ENCODE data around the gene TNNT2.

DNA sequence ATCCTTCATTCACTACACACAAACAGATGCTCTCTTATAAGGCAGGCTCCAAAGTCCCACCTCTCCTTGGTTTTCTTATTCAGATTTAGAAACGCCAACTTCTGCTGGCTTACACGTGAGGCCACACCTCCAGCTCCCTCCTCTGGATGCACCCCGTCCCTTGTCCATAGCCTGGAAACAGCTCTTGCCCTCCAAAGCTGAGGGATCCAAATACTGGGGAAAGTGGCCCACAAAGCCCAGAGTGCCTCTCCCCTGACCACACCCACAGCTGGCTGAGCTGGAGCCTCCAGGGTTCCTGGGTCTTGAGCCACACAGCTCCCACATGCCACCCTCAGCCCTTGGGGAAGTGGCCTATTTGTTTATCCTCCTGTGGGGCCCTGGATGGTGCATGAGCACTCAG, 17.1 kb upstream of the TNNT2 start:
- TF ChIP-seq, protein P1, sequence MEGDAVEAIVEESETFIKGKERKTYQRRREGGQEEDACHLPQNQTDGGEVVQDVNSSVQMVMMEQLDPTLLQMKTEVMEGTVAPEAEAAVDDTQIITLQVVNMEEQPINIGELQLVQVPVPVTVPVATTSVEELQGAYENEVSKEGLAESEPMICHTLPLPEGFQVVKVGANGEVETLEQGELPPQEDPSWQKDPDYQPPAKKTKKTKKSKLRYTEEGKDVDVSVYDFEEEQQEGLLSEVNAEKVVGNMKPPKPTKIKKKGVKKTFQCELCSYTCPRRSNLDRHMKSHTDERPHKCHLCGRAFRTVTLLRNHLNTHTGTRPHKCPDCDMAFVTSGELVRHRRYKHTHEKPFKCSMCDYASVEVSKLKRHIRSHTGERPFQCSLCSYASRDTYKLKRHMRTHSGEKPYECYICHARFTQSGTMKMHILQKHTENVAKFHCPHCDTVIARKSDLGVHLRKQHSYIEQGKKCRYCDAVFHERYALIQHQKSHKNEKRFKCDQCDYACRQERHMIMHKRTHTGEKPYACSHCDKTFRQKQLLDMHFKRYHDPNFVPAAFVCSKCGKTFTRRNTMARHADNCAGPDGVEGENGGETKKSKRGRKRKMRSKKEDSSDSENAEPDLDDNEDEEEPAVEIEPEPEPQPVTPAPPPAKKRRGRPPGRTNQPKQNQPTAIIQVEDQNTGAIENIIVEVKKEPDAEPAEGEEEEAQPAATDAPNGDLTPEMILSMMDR (IDR thresholded peaks at IDR 0.05; ENCODE audit: low read depth, low read length, missing input control), result no peak
- TF ChIP-seq HNF4G (IDR thresholded peaks at IDR 0.05) (no peak), FOXA1 (IDR thresholded peaks at IDR 0.05) (no peak), NR2F2 (IDR thresholded peaks at IDR 0.05) (no peak), RAD21 (IDR thresholded peaks at IDR 0.05) (no peak), SP1 (IDR thresholded peaks at IDR 0.05) (no peak), TAF1 (conservative IDR thresholded peaks at IDR 0.05) (no peak), RXRA (IDR thresholded peaks at IDR 0.05) (no peak)
- TF ChIP-seq, protein P2, sequence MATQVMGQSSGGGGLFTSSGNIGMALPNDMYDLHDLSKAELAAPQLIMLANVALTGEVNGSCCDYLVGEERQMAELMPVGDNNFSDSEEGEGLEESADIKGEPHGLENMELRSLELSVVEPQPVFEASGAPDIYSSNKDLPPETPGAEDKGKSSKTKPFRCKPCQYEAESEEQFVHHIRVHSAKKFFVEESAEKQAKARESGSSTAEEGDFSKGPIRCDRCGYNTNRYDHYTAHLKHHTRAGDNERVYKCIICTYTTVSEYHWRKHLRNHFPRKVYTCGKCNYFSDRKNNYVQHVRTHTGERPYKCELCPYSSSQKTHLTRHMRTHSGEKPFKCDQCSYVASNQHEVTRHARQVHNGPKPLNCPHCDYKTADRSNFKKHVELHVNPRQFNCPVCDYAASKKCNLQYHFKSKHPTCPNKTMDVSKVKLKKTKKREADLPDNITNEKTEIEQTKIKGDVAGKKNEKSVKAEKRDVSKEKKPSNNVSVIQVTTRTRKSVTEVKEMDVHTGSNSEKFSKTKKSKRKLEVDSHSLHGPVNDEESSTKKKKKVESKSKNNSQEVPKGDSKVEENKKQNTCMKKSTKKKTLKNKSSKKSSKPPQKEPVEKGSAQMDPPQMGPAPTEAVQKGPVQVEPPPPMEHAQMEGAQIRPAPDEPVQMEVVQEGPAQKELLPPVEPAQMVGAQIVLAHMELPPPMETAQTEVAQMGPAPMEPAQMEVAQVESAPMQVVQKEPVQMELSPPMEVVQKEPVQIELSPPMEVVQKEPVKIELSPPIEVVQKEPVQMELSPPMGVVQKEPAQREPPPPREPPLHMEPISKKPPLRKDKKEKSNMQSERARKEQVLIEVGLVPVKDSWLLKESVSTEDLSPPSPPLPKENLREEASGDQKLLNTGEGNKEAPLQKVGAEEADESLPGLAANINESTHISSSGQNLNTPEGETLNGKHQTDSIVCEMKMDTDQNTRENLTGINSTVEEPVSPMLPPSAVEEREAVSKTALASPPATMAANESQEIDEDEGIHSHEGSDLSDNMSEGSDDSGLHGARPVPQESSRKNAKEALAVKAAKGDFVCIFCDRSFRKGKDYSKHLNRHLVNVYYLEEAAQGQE (IDR thresholded peaks at IDR 0.05), result no peak
- TF ChIP-seq, protein P3, sequence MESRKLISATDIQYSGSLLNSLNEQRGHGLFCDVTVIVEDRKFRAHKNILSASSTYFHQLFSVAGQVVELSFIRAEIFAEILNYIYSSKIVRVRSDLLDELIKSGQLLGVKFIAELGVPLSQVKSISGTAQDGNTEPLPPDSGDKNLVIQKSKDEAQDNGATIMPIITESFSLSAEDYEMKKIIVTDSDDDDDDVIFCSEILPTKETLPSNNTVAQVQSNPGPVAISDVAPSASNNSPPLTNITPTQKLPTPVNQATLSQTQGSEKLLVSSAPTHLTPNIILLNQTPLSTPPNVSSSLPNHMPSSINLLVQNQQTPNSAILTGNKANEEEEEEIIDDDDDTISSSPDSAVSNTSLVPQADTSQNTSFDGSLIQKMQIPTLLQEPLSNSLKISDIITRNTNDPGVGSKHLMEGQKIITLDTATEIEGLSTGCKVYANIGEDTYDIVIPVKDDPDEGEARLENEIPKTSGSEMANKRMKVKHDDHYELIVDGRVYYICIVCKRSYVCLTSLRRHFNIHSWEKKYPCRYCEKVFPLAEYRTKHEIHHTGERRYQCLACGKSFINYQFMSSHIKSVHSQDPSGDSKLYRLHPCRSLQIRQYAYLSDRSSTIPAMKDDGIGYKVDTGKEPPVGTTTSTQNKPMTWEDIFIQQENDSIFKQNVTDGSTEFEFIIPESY (IDR thresholded peaks at IDR 0.05), result no peak
